ENCODE measurements around the gene ENOX2. TPM values are rescaled to one million over a fixed set of nuclear protein-coding genes. Genes with fewer than 3 reads are reported as not detected.
A peak's percentile ranks its signal among the peaks of the same experiment; 100 is the strongest.

The ENOX2 gene
- total and polyA plus RNA-seq, 2 donors (not counting 1 experiment from before 2014, with no cell fraction given), result 7.6 to 12.9 TPM

DNA sequence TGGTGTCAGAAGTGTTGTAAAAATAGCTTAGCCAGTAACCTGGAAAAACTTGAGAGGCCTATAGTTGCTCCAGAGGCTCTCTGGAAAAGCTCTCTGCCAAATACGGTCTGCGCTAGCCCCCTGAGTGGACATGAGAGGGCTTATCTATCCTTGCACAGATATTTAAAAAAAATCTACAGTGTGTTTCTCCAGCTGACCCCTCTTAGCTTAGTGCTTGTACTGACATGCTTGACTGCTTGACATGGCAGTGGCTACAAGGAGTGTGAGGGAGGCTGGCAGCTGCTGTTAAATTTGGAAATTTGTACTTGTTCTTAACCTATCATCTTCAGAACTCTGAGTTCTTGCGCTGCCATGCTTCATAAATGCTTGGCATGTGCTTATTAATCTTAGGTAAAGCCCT, 272.0 kb downstream of the ENOX2 start:
- Histone ChIP-seq H3K27ac (ENCODE audit: insufficient read depth, low read length) (no peak overlapping the region), H3K4me2 (ENCODE audit: extremely low read depth, insufficient read depth, low read length) (no peak overlapping the region), H3K9me3 (ENCODE audit: control insufficient read depth, insufficient read depth, low read depth, low read length) (no peaks in the 10 kb centered on the region), H2AFZ (ENCODE audit: low read length) (no peak overlapping the region), H3K4me3 (replicated peaks in 1 of 4; ENCODE audit: control extremely low read depth in 1 of 4, insufficient read depth in 1 of 4, low read depth in 3 of 4, low read length in 4 of 4) (no peak overlapping the region), H3K27me3 (ENCODE audit: control insufficient read depth, insufficient read depth, low read length) (no peaks in the 10 kb centered on the region), H3K79me2 (ENCODE audit: control insufficient read depth, insufficient read depth, low read length) (no peaks in the 10 kb centered on the region), H3K4me1 (ENCODE audit: control insufficient read depth, extremely low read depth, insufficient read depth, low read length) (no peaks in the 10 kb centered on the region), H4K20me1 (ENCODE audit: control insufficient read depth, extremely low read depth, insufficient read depth, low read length) (no peaks in the 10 kb centered on the region), H3K36me3 (ENCODE audit: control insufficient read depth, insufficient read depth, low read length) (no peaks in the 10 kb centered on the region), H3K9ac (ENCODE audit: insufficient read depth, low read length) (no peak overlapping the region)
- DNase-seq (ENCODE audit: low read depth in 2 of 2), result no peak
- TF ChIP-seq EZH2 (IDR thresholded peaks at IDR 0.05; ENCODE audit: low read length, missing control alignments), result no peak
- TF ChIP-seq, protein P1, sequence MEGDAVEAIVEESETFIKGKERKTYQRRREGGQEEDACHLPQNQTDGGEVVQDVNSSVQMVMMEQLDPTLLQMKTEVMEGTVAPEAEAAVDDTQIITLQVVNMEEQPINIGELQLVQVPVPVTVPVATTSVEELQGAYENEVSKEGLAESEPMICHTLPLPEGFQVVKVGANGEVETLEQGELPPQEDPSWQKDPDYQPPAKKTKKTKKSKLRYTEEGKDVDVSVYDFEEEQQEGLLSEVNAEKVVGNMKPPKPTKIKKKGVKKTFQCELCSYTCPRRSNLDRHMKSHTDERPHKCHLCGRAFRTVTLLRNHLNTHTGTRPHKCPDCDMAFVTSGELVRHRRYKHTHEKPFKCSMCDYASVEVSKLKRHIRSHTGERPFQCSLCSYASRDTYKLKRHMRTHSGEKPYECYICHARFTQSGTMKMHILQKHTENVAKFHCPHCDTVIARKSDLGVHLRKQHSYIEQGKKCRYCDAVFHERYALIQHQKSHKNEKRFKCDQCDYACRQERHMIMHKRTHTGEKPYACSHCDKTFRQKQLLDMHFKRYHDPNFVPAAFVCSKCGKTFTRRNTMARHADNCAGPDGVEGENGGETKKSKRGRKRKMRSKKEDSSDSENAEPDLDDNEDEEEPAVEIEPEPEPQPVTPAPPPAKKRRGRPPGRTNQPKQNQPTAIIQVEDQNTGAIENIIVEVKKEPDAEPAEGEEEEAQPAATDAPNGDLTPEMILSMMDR (conservative IDR thresholded peaks at IDR 0.05 in 1 of 2, IDR thresholded peaks at IDR 0.05 in 1 of 2; ENCODE audit: low read depth in 1 of 2, low read length in 2 of 2), result no peak

DNA sequence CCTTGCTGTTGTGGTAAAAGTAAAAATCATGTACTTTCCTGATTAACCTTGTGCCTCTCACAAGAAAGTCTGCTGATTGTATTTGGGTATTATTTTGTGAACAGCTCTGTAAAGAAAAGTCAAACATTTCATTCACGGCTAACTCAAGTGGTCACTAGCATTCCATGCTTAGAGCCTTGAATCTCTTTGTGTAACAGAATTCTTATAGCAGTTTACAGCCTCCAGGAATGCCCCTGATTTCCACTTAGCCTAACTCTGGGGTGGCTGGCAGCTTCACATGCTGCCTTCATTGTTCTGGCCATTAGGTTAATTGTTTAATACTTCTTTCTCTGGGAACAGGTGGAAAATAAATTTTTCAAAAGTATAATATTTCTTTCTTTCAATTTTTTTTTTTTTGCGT, 274.5 kb downstream of the ENOX2 start:
- no peaks in the 10 kb centered on the region for H4K20me1 ChIP-seq (ENCODE audit: control insufficient read depth, extremely low read depth, insufficient read depth, low read length)
- no peaks in the 10 kb centered on the region for H3K27me3 ChIP-seq (ENCODE audit: control insufficient read depth, insufficient read depth, low read length)
- no peaks in the 10 kb centered on the region for H3K4me1 ChIP-seq (ENCODE audit: control insufficient read depth, extremely low read depth, insufficient read depth, low read length)
- no peaks in the 10 kb centered on the region for H3K36me3 ChIP-seq (ENCODE audit: control insufficient read depth, insufficient read depth, low read length)
- H2AFZ ChIP-seq (ENCODE audit: low read length), result no peak overlapping the region
- no peak overlapping the region for H3K9ac ChIP-seq (ENCODE audit: insufficient read depth, low read length)
- H3K4me3 ChIP-seq (replicated peaks in 1 of 4; ENCODE audit: control extremely low read depth in 1 of 4, insufficient read depth in 1 of 4, low read depth in 3 of 4, low read length in 4 of 4), result no peak overlapping the region
- no peak for DNase-seq (ENCODE audit: low read depth in 2 of 2)
- H3K79me2 ChIP-seq (ENCODE audit: control insufficient read depth, insufficient read depth, low read length), result no peaks in the 10 kb centered on the region
- no peak overlapping the region for H3K4me2 ChIP-seq (ENCODE audit: extremely low read depth, insufficient read depth, low read length)
- TF ChIP-seq, protein P1 (conservative IDR thresholded peaks at IDR 0.05 in 1 of 2, IDR thresholded peaks at IDR 0.05 in 1 of 2; ENCODE audit: low read depth in 1 of 2, low read length in 2 of 2), result no peak
- TF ChIP-seq EZH2 (IDR thresholded peaks at IDR 0.05; ENCODE audit: low read length, missing control alignments), result no peak
- H3K27ac ChIP-seq (ENCODE audit: insufficient read depth, low read length), result no peak overlapping the region
- H3K9me3 ChIP-seq (ENCODE audit: control insufficient read depth, insufficient read depth, low read depth, low read length), result no peaks in the 10 kb centered on the region

DNA sequence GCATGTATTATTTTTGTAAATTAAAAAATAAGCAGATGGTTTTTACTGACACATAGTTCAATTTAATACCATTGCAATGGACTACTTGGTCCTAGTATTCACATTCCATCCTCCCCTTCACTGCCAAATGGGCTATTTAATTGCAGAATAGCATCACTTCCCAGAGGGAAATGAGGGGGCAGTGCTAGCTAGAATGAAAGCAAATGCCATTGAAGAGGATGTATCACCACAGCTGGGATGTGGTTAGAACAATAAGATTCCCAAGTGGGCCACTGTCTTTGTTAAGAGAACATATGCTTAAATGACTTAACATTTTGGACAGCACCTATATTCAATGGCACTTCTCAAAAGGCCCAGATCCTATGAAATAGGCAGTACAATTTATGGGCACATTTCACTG, 276.5 kb downstream of the ENOX2 start:
- H3K9ac ChIP-seq (ENCODE audit: insufficient read depth, low read length), result no peak overlapping the region

More for the DNA sequence above, 276.5 kb downstream of the ENOX2 start:
- no peaks in the 10 kb centered on the region for H3K36me3 ChIP-seq (ENCODE audit: control insufficient read depth, insufficient read depth, low read length)
- TF ChIP-seq EZH2 (IDR thresholded peaks at IDR 0.05; ENCODE audit: low read length, missing control alignments), result no peak
- TF ChIP-seq, protein P1 (conservative IDR thresholded peaks at IDR 0.05 in 1 of 2, IDR thresholded peaks at IDR 0.05 in 1 of 2; ENCODE audit: low read depth in 1 of 2, low read length in 2 of 2), result no peak
- no peaks in the 10 kb centered on the region for H3K27me3 ChIP-seq (ENCODE audit: control insufficient read depth, insufficient read depth, low read length)
- peak in 1 of 2 donors; percentile 49 for DNase-seq (ENCODE audit: low read depth in 2 of 2)
- H3K27ac ChIP-seq (ENCODE audit: insufficient read depth, low read length), result no peak overlapping the region
- H3K4me2 ChIP-seq (ENCODE audit: extremely low read depth, insufficient read depth, low read length), result no peak overlapping the region
- no peaks in the 10 kb centered on the region for H3K79me2 ChIP-seq (ENCODE audit: control insufficient read depth, insufficient read depth, low read length)
- H3K4me3 ChIP-seq (replicated peaks in 1 of 4; ENCODE audit: control extremely low read depth in 1 of 4, insufficient read depth in 1 of 4, low read depth in 3 of 4, low read length in 4 of 4), result no peak overlapping the region
- H3K4me1 ChIP-seq (ENCODE audit: control insufficient read depth, extremely low read depth, insufficient read depth, low read length), result no peaks in the 10 kb centered on the region
- no peaks in the 10 kb centered on the region for H3K9me3 ChIP-seq (ENCODE audit: control insufficient read depth, insufficient read depth, low read depth, low read length)
- no peak overlapping the region for H2AFZ ChIP-seq (ENCODE audit: low read length)
- H4K20me1 ChIP-seq (ENCODE audit: control insufficient read depth, extremely low read depth, insufficient read depth, low read length), result no peaks in the 10 kb centered on the region

Data from fibroblast of lung (primary cell).